ENCODE results near the gene TTC28. TPM values are rescaled to one million over a fixed set of nuclear protein-coding genes. Genes with fewer than 3 reads are reported as not detected.

Gene TTC28
- total and polyA plus RNA-seq, 7 donors, result 1.2 to 12.1 (median 3.5) TPM

DNA sequence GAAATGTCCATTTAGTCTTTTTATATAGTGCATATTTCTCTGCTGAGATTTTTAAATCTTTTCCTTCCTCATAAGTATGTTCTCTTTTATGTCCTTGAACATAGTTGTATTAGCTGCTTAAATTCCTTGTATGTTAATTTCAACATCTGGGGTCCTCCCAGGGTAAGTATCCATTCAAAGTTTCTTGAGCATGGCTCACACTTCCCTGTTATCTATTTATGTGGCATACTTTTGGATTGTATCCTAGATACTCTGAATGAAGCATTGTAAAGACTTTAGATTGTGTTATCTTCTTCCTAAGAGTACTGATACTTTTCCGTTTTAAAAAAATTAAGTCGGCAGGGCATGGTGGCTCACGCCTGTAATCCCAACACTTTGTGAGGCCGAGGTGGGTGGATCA is 732.2 kb downstream of the TTC28 start:
- H3K36me3 ChIP-seq (ENCODE audit: insufficient read depth in 1 of 2, low read depth in 1 of 2), result no peaks in the 10 kb centered on the region
- no peaks in the 10 kb centered on the region for H3K27me3 ChIP-seq (ENCODE audit: insufficient read depth in 3 of 3, low read length in 2 of 3)
- no peak for TF ChIP-seq CTCF (IDR thresholded peaks at IDR 0.05)
- H3K9me3 ChIP-seq, result no peaks in the 10 kb centered on the region
- ATAC-seq (no peak), DNase-seq (no peak)
- no peak overlapping the region for H3K27ac ChIP-seq
- H3K4me1 ChIP-seq, result peaks cover 9% of the 10 kb centered on the region
- WGBS, 3 donors, result 94 to 97% (median 97%) methylated on average over 4 of the region's 4 CpGs
- H3K4me3 ChIP-seq, result no peak overlapping the region
- intact Hi-C loops (cut with DNase I), result no loop called here

GRCh38 chr22:27941143-27941542 is 738.5 kb downstream of the TTC28 start:
- TF ChIP-seq CTCF (IDR thresholded peaks at IDR 0.05), result no peak
- intact Hi-C loops (cut with DNase I), result no loop called here
- ATAC-seq, result no peak

DNA sequence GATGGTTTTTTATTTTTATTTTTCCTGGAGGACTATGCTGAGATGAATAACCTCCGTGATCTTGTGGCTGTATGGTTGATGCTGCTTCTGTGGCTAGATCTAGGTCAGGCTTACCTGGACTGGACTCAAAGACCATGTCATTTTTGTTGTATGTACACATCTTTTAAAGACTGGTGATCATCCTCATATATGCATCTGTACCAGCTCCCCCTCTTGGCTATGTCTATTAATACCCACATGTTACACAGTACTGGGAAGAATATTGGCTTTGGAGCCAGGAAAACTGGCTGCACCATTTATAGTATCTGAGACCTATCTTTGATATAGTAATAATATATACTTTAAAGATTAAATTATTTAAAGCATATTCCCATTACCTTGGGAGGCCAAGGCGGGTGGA is 742.2 kb downstream of the TTC28 start:
- Histone ChIP-seq H3K27me3 (ENCODE audit: insufficient read depth in 3 of 3, low read length in 2 of 3) (no peaks in the 10 kb centered on the region), H3K36me3 (ENCODE audit: insufficient read depth in 1 of 2, low read depth in 1 of 2) (peaks cover 0 to 19% of the 10 kb centered on the region in 2 donors), H3K9me3 (no peaks in the 10 kb centered on the region), H3K4me1 (no peaks in the 10 kb centered on the region), H3K4me3 (no peak overlapping the region), H3K27ac (no peak overlapping the region)
- no peak for DNase-seq
- no peak for TF ChIP-seq CTCF (IDR thresholded peaks at IDR 0.05)
- WGBS, 3 donors, result 98 to 100% (median 98%) methylated on average over 2 of the region's 2 CpGs
- ATAC-seq, result no peak
- intact Hi-C loops (cut with DNase I), result no loop called here

More at GRCh38 chr22:27941143-27941542, 738.5 kb downstream of the TTC28 start:
- DNase-seq, result no peak
- Histone ChIP-seq H3K36me3 (ENCODE audit: insufficient read depth in 1 of 2, low read depth in 1 of 2) (peaks cover 0 to 6% of the 10 kb centered on the region in 2 donors), H3K4me1 (no peaks in the 10 kb centered on the region), H3K4me3 (no peak overlapping the region), H3K27me3 (ENCODE audit: insufficient read depth in 3 of 3, low read length in 2 of 3) (no peaks in the 10 kb centered on the region), H3K9me3 (no peaks in the 10 kb centered on the region), H3K27ac (no peak overlapping the region)

GRCh38 chr22:27935897-27936296 is 743.7 kb downstream of the TTC28 start:
- WGBS, 3 donors, result 89 to 94% (median 94%) methylated on average over 1 of the region's 1 CpG
- Histone ChIP-seq H3K36me3 (ENCODE audit: insufficient read depth in 1 of 2, low read depth in 1 of 2) (peaks cover 0 to 19% of the 10 kb centered on the region in 2 donors), H3K27ac (no peak overlapping the region), H3K4me3 (no peak overlapping the region), H3K4me1 (no peaks in the 10 kb centered on the region), H3K27me3 (ENCODE audit: insufficient read depth in 3 of 3, low read length in 2 of 3) (no peaks in the 10 kb centered on the region), H3K9me3 (no peaks in the 10 kb centered on the region)
- ATAC-seq, result no peak
- intact Hi-C loops (cut with DNase I), result no loop called here
- no peak for DNase-seq
- TF ChIP-seq CTCF (IDR thresholded peaks at IDR 0.05), result no peak

- ATAC-seq (no peak), DNase-seq (no peak)
- no peaks in the 10 kb centered on the region for H3K27me3 ChIP-seq (ENCODE audit: insufficient read depth in 3 of 3, low read length in 2 of 3)
- no peaks in the 10 kb centered on the region for H3K4me1 ChIP-seq
- no peaks in the 10 kb centered on the region for H3K9me3 ChIP-seq
- H3K27ac ChIP-seq, result no peak overlapping the region
- H3K36me3 ChIP-seq (ENCODE audit: insufficient read depth in 1 of 2, low read depth in 1 of 2), result peaks cover 0 to 19% of the 10 kb centered on the region in 2 donors
- H3K4me3 ChIP-seq, result no peak overlapping the region
- intact Hi-C loops (cut with DNase I), result no loop called here
- no peak for TF ChIP-seq CTCF (IDR thresholded peaks at IDR 0.05)
- WGBS, 3 donors, result 86 to 89% (median 89%) methylated on average over 5 of the region's 5 CpGs
Observed at GRCh38 chr22:27934069-27934468, 745.6 kb downstream of the TTC28 start.

Data from psoas muscle (tissue), 8 donors.